Mesothelial cell of epicardium (in vitro differentiated cells): ENCODE data around the gene SCYGR8. TPM values are rescaled to one million over a fixed set of nuclear protein-coding genes. Genes with fewer than 3 reads are reported as not detected.

ENCODE experiments used
- DNase-seq, 2 experiments: peaks; one replicate each; pipeline ENCODE4 v3.0.0; 2021; ENCODE audit warnings: low spot score in 2 of 2; ENCODE audit not compliant: unreplicated experiment in 2 of 2
- H3K27ac Mint-ChIP-seq: 2 replicates; pipeline ENCODE4 v1.8.0; 2021; ENCODE audit warnings: mixed read lengths
- H3K27me3 Mint-ChIP-seq: 2 replicates; pipeline ENCODE4 v1.8.0; 2021; ENCODE audit warnings: low read depth, mixed read lengths
- H3K36me3 Mint-ChIP-seq: 2 replicates; pipeline ENCODE4 v1.8.0; 2021; ENCODE audit warnings: mixed read lengths
- H3K4me1 Mint-ChIP-seq: 2 replicates; pipeline ENCODE4 v1.8.0; 2021; ENCODE audit warnings: mixed read lengths
- H3K4me3 Mint-ChIP-seq: 2 replicates; pipeline ENCODE4 v1.8.0; 2021; ENCODE audit warnings: mild to moderate bottlenecking, moderate library complexity, mixed read lengths
- H3K9me3 Mint-ChIP-seq: 2 replicates; pipeline ENCODE4 v1.8.0; 2021; ENCODE audit warnings: mixed read lengths
- total RNA-seq: library from RNA; stranded (reverse); gene quantifications from 3 replicates; pipeline ENCODE4 v1.2.1, GENCODE V29; 2021
- TF ChIP-seq, protein P1 (sequence below): fragments of 200-600 bp; sonication (generic); IDR thresholded peaks from one replicate; pipeline ENCODE4 v1.5.0; 2021; ENCODE audit warnings: antibody characterized with exemption; ENCODE audit not compliant: unreplicated experiment

SCYGR8 gene
- total RNA-seq, 1 donor from 2014 or later, result not detected

DNA sequence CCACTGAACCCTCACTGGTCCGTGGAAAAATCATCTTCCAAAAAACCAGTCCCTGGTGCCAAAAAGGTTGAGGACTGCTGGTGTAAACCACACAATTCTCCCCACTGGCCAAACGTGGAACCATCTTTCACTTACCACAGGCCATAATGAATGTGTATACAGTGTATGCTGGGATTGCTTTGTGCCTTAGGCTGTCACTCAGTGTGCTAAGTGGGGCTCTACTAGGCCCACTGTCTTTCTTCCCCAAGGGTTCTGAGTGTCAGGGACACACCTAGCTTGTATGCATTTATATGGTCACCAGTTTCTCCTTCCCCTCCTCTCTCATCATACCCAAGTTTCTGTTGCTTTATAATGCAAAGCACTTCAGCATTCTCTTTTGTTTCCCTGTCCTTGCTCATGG lies 27.2 kb downstream of the SCYGR8 start:
- Mint-ChIP-seq H3K36me3 (no peaks in the 10 kb centered on the region), H3K27me3 (no peaks in the 10 kb centered on the region), H3K4me1 (no peaks in the 10 kb centered on the region), H3K4me3 (no peak overlapping the region), H3K9me3 (no peaks in the 10 kb centered on the region), H3K27ac (no peak overlapping the region)
- TF ChIP-seq, protein P1, sequence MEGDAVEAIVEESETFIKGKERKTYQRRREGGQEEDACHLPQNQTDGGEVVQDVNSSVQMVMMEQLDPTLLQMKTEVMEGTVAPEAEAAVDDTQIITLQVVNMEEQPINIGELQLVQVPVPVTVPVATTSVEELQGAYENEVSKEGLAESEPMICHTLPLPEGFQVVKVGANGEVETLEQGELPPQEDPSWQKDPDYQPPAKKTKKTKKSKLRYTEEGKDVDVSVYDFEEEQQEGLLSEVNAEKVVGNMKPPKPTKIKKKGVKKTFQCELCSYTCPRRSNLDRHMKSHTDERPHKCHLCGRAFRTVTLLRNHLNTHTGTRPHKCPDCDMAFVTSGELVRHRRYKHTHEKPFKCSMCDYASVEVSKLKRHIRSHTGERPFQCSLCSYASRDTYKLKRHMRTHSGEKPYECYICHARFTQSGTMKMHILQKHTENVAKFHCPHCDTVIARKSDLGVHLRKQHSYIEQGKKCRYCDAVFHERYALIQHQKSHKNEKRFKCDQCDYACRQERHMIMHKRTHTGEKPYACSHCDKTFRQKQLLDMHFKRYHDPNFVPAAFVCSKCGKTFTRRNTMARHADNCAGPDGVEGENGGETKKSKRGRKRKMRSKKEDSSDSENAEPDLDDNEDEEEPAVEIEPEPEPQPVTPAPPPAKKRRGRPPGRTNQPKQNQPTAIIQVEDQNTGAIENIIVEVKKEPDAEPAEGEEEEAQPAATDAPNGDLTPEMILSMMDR, result no peak
- DNase-seq, result no peak

DNA sequence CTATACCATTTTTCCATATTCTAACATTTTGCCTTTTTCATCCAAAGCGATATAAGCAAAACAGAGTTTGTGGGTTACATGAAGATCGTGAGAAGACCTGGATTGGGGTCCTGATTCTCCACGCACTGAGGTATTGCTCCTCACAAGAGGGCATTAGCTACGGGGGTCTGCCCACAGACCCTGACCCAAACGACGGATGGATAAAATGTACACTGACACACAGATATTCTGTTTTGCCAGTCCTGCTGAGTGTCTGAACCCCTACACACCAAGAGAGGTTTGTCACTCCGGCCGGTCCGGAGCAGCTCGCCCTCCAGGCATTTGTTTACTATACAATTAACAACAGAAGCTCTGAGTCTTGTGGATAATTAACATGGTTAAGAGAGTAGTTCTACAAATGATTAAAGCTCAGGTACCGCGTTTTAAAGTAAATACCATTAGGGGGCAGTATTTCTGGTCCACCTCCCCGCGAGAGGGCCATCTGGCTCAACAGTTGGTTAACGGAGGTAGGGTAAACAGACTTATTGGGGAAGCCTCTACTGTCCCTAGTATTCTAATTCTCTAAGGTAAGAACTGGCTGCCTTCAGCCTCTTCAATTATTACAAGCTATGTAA lies 28.4 kb downstream of the SCYGR8 start:
- no peak overlapping the region for H3K4me3 Mint-ChIP-seq
- H3K9me3 Mint-ChIP-seq, result no peaks in the 10 kb centered on the region
- no peak overlapping the region for H3K27ac Mint-ChIP-seq
- no peaks in the 10 kb centered on the region for H3K27me3 Mint-ChIP-seq
- no peaks in the 10 kb centered on the region for H3K4me1 Mint-ChIP-seq
- TF ChIP-seq, protein P1, result no peak
- DNase-seq, result no peak
- H3K36me3 Mint-ChIP-seq, result no peaks in the 10 kb centered on the region

DNA sequence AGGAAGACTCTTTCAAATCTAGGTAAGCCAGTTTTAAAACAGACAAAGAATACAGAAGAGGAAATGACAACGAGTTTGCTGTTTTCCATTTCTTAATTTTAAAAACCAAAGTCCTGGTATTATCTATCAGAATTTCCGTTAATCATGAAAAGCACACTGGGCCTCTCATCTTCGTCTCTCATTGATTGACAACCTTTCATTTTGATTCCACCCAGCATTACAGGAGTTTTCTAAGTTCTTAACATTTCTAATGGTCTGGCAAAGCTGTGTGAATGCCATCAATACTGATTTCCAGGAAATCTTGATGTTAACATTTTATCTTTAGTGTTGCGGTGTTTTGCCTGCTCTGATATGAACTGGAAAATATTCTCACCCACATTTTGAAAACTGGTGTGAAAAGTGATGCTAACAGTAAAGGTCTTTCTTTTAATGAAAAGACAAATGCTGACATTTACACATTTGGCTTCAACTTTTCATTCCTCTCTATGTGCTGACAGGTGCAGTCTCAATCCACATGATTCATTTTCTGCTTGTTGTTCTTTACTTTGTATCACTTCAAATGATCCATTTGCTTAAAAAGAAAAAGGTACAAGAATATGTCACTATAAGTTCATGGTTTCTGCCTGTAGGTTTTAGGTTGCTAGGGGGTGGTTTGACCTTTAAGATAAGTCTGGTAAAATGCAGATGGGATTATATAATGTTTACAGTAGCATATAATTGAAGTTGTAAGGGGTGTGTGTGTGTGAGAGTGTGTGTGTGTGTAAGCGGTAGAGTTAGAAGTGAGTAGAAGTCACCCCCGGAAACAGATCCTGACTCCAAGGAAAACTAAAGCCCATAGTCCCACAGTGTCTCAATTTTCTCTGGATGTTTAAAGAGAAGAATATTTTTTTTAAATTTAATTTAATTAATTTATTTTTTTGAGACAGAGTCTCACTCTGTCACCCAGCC lies 29.5 kb downstream of the SCYGR8 start:
- Mint-ChIP-seq H3K4me1 (no peaks in the 10 kb centered on the region), H3K27ac (no peak overlapping the region), H3K36me3 (no peaks in the 10 kb centered on the region), H3K4me3 (no peak overlapping the region), H3K27me3 (no peaks in the 10 kb centered on the region), H3K9me3 (no peaks in the 10 kb centered on the region)
- no peak for DNase-seq
- TF ChIP-seq, protein P1, result no peak

DNA sequence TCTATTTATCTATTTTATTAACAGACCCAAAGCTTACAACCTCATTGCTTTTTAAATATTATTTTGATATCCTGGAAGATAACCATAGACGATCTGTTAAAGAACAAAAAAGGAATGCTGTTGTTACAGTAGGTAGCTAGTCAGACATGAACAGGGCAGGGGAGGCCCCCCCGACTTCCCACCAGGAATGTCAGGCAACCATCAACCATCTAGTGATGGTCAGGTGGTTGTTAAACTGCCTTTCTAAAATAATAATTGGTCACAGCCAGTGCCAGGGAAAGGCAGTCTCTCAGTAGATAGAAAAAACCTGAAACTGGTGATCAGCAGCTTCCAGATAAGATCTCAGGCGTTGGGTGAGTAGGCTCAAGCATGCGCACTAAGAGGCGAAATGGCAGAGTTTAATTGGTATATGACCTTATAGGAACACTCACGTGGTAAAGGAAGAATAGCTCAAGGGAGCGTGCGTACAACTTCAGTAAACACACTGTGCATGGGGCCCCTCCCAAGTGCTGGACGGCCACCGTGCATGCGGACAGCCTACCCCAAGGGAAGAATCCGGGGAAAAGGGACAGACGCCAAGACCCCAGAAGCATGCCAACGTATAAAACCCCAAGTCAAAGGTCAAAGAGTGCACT lies 35.4 kb downstream of the SCYGR8 start:
- no peaks in the 10 kb centered on the region for H3K36me3 Mint-ChIP-seq
- H3K4me1 Mint-ChIP-seq, result peaks cover 5% of the 10 kb centered on the region
- no peaks in the 10 kb centered on the region for H3K9me3 Mint-ChIP-seq
- no peak overlapping the region for H3K27ac Mint-ChIP-seq
- TF ChIP-seq, protein P1, result no peak
- no peaks in the 10 kb centered on the region for H3K27me3 Mint-ChIP-seq
- H3K4me3 Mint-ChIP-seq, result no peak overlapping the region
- no peak for DNase-seq

DNA sequence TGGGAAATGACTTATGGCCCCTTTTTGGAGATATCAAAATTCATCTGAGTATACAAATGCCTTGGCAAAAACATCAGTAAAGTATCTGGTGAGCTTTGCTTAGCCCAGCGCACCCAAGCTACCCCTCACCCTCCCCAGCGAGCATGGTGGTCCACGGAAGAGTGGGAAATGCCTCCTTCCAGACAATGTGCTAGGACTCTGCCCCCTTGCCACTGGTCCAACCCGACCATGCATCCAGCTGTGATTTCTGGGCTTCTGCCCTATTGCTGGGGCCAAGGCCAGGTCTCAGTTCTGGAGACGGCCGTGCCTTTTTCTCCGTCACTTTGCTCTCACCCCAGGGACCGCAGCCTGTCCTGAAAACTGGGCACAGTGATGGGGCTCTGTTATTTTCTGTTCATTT lies 36.1 kb downstream of the SCYGR8 start:
- no peaks in the 10 kb centered on the region for H3K9me3 Mint-ChIP-seq
- no peaks in the 10 kb centered on the region for H3K36me3 Mint-ChIP-seq
- H3K4me1 Mint-ChIP-seq, result peaks cover 5% of the 10 kb centered on the region
- no peak overlapping the region for H3K4me3 Mint-ChIP-seq
- H3K27ac Mint-ChIP-seq, result no peak overlapping the region
- no peak for DNase-seq
- TF ChIP-seq, protein P1, result no peak
- H3K27me3 Mint-ChIP-seq, result no peaks in the 10 kb centered on the region
